ENCODE measurements around the gene SIRPA.

SIRPA gene

DNA sequence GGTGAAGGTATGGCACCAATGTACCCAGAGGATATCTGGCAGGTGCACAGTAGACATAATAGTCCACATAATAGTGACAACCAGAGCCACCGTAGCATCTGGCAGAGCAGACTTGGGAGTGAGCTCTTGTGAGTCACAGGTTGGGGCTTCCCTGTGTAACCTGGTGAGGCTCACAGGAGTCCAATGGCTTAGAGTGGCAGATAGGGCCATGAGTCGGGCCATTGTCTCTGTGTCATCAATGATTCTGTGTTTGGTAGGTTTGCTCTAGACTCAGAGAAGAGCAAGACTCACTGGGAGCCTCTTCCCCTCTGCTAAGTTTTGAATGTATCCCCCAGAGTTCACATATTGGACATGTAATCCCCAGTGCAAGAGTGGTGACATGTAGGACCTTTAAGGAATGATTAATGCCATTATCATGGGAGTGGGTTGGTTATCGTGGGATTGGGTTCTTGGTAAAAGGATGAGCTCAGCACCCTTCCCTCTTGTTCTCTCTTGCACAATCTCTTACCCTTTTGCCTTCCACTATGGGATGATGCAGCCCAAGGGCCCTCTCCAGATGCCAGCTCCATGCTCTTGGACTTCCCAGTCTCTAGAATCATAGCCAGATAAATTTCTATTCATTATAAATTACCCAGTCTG, 22.6 kb upstream of the SIRPA start:
- TF ChIP-seq ZBTB7A (IDR thresholded peaks at IDR 0.05; ENCODE audit: low read depth): no peak
- no peak for TF ChIP-seq CEBPB (IDR thresholded peaks at IDR 0.05)
- no peak for TF ChIP-seq TEAD4 (IDR thresholded peaks at IDR 0.05)
- TF ChIP-seq, protein P1, sequence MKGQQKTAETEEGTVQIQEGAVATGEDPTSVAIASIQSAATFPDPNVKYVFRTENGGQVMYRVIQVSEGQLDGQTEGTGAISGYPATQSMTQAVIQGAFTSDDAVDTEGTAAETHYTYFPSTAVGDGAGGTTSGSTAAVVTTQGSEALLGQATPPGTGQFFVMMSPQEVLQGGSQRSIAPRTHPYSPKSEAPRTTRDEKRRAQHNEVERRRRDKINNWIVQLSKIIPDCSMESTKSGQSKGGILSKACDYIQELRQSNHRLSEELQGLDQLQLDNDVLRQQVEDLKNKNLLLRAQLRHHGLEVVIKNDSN (IDR thresholded peaks at IDR 0.05): no peak
- TF ChIP-seq, protein P2, sequence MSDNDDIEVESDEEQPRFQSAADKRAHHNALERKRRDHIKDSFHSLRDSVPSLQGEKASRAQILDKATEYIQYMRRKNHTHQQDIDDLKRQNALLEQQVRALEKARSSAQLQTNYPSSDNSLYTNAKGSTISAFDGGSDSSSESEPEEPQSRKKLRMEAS (IDR thresholded peaks at IDR 0.05): no peak
- no peak for TF ChIP-seq FOXM1 (IDR thresholded peaks at IDR 0.05; ENCODE audit: borderline replicate concordance, low read depth)
- TF ChIP-seq, protein P3, sequence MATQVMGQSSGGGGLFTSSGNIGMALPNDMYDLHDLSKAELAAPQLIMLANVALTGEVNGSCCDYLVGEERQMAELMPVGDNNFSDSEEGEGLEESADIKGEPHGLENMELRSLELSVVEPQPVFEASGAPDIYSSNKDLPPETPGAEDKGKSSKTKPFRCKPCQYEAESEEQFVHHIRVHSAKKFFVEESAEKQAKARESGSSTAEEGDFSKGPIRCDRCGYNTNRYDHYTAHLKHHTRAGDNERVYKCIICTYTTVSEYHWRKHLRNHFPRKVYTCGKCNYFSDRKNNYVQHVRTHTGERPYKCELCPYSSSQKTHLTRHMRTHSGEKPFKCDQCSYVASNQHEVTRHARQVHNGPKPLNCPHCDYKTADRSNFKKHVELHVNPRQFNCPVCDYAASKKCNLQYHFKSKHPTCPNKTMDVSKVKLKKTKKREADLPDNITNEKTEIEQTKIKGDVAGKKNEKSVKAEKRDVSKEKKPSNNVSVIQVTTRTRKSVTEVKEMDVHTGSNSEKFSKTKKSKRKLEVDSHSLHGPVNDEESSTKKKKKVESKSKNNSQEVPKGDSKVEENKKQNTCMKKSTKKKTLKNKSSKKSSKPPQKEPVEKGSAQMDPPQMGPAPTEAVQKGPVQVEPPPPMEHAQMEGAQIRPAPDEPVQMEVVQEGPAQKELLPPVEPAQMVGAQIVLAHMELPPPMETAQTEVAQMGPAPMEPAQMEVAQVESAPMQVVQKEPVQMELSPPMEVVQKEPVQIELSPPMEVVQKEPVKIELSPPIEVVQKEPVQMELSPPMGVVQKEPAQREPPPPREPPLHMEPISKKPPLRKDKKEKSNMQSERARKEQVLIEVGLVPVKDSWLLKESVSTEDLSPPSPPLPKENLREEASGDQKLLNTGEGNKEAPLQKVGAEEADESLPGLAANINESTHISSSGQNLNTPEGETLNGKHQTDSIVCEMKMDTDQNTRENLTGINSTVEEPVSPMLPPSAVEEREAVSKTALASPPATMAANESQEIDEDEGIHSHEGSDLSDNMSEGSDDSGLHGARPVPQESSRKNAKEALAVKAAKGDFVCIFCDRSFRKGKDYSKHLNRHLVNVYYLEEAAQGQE (IDR thresholded peaks at IDR 0.05; ENCODE audit: low read depth): no peak
- no peak for TF ChIP-seq YY1 (IDR thresholded peaks at IDR 0.05; ENCODE audit: low read depth)
- TF ChIP-seq TCF12 (IDR thresholded peaks at IDR 0.05; ENCODE audit: low read depth): no peak
- no peak for TF ChIP-seq CREB1 (IDR thresholded peaks at IDR 0.05; ENCODE audit: low read depth)
- no peak for TF ChIP-seq EGR1 (IDR thresholded peaks at IDR 0.05)

DNA sequence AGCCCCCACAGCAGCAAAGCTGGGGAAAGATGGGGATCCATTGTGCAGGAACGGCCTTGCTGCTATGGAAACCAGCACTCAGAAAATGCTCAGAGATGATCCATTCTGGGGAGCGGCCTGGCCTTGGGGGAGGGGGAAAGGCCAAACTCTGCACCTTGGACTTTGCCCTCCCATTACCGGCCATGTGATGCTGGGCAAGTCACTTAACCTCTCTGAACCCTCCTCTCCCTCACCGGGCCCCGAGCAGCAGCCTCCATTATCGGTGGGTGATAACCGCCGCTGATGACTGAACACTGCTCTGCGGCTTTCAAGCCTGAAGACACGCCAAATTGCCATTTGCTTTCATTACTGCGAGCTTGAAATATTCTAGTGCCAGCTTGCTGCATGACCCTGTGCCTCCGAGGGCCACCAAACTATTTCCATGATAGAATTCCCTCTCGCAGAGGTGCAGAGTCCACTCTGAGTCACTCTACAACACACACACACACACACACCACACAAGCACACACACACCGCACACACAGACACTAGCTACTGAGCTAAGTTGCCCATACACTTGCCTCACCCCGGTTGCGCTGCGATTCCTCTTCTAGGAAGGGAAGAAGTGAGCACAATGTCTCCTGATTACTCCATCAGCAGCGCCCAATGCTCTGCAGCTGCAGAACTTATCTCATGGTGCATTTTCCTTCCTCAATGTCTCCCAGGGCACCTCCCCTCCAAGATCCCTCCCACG, 20.6 kb upstream of the SIRPA start:
- TF ChIP-seq TEAD4 (IDR thresholded peaks at IDR 0.05) (no peak), ZBTB7A (IDR thresholded peaks at IDR 0.05; ENCODE audit: low read depth) (no peak)
- TF ChIP-seq, protein P3 (IDR thresholded peaks at IDR 0.05; ENCODE audit: low read depth): no peak

DNA sequence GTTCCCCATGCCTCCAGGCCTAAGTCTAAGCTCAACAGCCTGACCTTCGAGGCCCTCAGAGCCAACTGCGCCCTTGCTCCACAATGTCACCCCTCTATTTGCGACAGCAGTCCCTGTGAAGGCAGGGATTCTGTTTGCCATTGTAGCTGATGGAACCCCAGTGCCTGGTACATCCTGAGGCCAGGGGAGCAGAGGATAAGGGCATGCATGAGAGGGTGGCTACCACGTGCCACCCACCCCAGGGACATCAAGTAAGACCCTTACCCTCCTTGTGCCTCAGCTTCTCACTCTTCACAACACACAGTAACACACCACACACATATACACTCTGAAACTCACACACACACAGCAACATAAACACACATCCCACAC, 20.0 kb upstream of the SIRPA start:
- TF ChIP-seq TCF12 (IDR thresholded peaks at IDR 0.05; ENCODE audit: low read depth) (no peak), TAF1 (IDR thresholded peaks at IDR 0.05; ENCODE audit: low read depth) (no peak), NFIC (IDR thresholded peaks at IDR 0.05) (no peak), EP300 (IDR thresholded peaks at IDR 0.05; ENCODE audit: borderline replicate concordance) (no peak), TEAD4 (IDR thresholded peaks at IDR 0.05) (no peak), CEBPB (IDR thresholded peaks at IDR 0.05) (no peak), RAD21 (IDR thresholded peaks at IDR 0.05; ENCODE audit: low read depth) (no peak), YY1 (IDR thresholded peaks at IDR 0.05; ENCODE audit: low read depth) (no peak), CREB1 (IDR thresholded peaks at IDR 0.05; ENCODE audit: low read depth) (no peak), FOXM1 (IDR thresholded peaks at IDR 0.05; ENCODE audit: borderline replicate concordance, low read depth) (no peak), EGR1 (IDR thresholded peaks at IDR 0.05) (no peak), ZBTB7A (IDR thresholded peaks at IDR 0.05; ENCODE audit: low read depth) (no peak)
- TF ChIP-seq, protein P2 (IDR thresholded peaks at IDR 0.05): no peak
- TF ChIP-seq, protein P3 (IDR thresholded peaks at IDR 0.05; ENCODE audit: low read depth): no peak
- TF ChIP-seq, protein P1 (IDR thresholded peaks at IDR 0.05): no peak

DNA sequence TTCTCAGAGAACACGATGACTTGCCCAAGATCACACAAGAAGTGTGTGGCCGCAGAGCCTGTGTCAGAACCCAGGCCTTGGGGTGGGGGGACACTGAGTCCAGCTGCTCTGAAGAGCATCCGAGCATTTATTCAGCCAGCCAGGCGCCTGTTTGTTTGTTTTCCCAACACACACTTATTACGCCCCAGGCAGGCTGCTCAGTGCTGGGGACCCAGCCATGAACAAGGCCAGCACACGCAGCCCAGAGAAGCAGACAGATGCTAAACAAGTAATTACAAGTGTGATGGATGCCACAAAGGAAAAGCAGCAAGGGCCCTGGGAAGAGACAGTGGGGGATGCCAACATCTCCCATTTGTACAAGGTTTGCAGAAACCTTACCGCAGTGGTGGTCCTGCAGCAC, 19.4 kb upstream of the SIRPA start:
- TF ChIP-seq CREB1 (IDR thresholded peaks at IDR 0.05; ENCODE audit: low read depth) (no peak), FOXM1 (IDR thresholded peaks at IDR 0.05; ENCODE audit: borderline replicate concordance, low read depth) (no peak), TAF1 (IDR thresholded peaks at IDR 0.05; ENCODE audit: low read depth) (no peak), RAD21 (IDR thresholded peaks at IDR 0.05; ENCODE audit: low read depth) (no peak), TCF12 (IDR thresholded peaks at IDR 0.05; ENCODE audit: low read depth) (no peak), CEBPB (IDR thresholded peaks at IDR 0.05) (no peak), EP300 (IDR thresholded peaks at IDR 0.05; ENCODE audit: borderline replicate concordance) (no peak), TEAD4 (IDR thresholded peaks at IDR 0.05) (no peak), NFIC (IDR thresholded peaks at IDR 0.05) (no peak), EGR1 (IDR thresholded peaks at IDR 0.05) (no peak), ZBTB7A (IDR thresholded peaks at IDR 0.05; ENCODE audit: low read depth) (no peak), YY1 (IDR thresholded peaks at IDR 0.05; ENCODE audit: low read depth) (no peak)
- TF ChIP-seq, protein P1 (IDR thresholded peaks at IDR 0.05): no peak
- TF ChIP-seq, protein P3 (IDR thresholded peaks at IDR 0.05; ENCODE audit: low read depth): no peak
- TF ChIP-seq, protein P2 (IDR thresholded peaks at IDR 0.05): no peak
